Fibroblast of villous mesenchyme (primary cell): ENCODE results near the gene SLC48A1. TPM values are rescaled to one million over a fixed set of nuclear protein-coding genes. Genes with fewer than 3 reads are reported as not detected.

Experiments used
- DNase-seq: peaks from one replicate; pipeline ENCODE4 v3.0.0-alpha.2; 2010; ENCODE audit warnings: low read depth
- H3K4me3 ChIP-seq: 2 replicates; pipeline ENCODE4 v1.5.1; 2011; ENCODE audit warnings: low read depth, mild to moderate bottlenecking, low read length
- total RNA-seq: library from RNA; depleted of rRNA; stranded (reverse); fragments of >200 nt; gene quantifications from 2 replicates; pipeline ENCODE4 v1.2.3, GENCODE V29; 2012
- TF ChIP-seq, protein P1 (sequence below): IDR thresholded peaks from 2 replicates; pipeline ENCODE4 v1.5.1; 2012; ENCODE audit warnings: low read depth, mild to moderate bottlenecking, low read length; ENCODE audit not compliant: insufficient read depth

Gene SLC48A1
- total RNA-seq, 1 donor, result 19.4 TPM

DNA sequence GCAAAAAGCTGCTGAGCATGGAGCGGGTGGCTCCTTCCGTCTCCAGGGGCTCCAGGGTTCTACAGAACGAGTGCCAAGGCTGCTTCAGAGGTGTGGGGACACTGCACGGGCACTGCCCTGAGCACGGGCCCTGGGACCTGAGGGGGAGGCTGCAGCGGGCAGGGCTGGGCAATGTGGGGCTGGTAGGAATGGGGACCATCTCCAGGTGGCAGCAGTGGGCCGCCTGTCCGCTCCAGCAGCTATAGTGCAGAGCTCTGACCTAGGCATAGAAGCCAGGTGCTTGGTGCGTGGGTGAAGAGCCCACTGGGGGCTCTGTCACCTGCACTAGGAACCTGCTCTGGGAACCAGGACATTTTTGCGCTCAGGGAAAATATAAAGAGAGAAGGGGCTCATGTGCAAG, 24.4 kb downstream of the SLC48A1 start:
- TF ChIP-seq, protein P1, sequence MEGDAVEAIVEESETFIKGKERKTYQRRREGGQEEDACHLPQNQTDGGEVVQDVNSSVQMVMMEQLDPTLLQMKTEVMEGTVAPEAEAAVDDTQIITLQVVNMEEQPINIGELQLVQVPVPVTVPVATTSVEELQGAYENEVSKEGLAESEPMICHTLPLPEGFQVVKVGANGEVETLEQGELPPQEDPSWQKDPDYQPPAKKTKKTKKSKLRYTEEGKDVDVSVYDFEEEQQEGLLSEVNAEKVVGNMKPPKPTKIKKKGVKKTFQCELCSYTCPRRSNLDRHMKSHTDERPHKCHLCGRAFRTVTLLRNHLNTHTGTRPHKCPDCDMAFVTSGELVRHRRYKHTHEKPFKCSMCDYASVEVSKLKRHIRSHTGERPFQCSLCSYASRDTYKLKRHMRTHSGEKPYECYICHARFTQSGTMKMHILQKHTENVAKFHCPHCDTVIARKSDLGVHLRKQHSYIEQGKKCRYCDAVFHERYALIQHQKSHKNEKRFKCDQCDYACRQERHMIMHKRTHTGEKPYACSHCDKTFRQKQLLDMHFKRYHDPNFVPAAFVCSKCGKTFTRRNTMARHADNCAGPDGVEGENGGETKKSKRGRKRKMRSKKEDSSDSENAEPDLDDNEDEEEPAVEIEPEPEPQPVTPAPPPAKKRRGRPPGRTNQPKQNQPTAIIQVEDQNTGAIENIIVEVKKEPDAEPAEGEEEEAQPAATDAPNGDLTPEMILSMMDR, result peak; percentile 35
- DNase-seq, result no peak
- H3K4me3 ChIP-seq, result no peak overlapping the region

DNA sequence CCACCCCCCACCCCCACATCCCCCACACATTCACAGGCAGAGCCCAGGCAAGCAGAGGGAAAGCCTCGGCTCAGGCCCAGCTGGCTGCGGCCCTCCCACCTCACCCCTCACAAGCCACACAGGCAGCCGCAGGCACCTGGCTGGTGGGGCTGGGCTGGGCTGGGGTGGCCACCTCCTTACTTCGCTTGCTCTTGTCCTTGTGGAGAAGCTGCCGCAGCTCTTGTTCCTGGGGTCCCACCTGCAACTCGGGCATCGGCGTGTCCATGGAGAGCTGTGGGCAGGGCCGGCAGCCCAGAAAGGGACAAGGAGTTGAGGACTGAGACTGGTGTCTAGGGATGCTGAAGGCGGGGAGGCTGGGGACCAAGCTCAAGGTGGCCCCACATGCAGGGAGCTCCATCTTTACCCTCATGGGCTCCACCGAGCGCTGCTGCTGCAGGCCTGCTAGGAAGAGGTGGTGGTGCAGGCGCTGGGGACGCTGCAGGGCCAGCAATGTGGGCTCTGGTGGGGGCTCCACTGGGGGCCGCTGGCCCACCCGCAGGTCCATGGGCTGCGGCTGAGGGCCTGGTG, 25.4 kb downstream of the SLC48A1 start:
- TF ChIP-seq, protein P1, result no peak
- no peak for DNase-seq

DNA sequence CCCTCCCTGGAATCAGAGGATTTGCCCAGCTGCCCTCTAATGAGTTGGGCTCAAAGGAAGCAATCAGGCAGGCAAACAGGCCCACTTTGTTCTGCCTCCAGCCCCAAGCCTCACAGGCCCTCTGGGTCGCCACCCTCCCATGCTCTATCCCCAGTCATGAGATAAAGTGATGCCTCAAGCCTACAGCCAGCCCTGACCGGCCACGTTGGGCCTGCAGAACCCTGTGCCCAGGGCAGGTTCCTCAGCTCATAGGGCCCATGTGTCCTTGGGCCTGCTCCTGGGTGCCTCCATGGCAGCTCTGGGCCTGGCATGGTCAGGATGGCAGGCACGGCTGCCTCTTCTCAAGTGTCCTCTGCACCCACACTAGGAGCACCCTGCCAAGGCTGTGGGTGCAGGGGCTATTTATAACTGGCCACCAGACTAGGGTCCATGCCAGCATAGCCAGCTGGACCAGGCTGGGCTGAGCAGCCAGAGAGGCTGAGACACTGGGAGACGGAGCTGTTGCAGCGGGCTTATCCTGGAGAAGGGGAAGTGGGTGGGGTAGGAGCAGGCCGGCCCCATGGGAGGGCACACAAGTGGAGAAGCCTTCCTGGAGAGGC, 26.4 kb downstream of the SLC48A1 start:
- no peak overlapping the region for H3K4me3 ChIP-seq
- TF ChIP-seq, protein P1, result no peak
- DNase-seq, result no peak

More for the DNA sequence above, 25.4 kb downstream of the SLC48A1 start:
- no peak overlapping the region for H3K4me3 ChIP-seq

DNA sequence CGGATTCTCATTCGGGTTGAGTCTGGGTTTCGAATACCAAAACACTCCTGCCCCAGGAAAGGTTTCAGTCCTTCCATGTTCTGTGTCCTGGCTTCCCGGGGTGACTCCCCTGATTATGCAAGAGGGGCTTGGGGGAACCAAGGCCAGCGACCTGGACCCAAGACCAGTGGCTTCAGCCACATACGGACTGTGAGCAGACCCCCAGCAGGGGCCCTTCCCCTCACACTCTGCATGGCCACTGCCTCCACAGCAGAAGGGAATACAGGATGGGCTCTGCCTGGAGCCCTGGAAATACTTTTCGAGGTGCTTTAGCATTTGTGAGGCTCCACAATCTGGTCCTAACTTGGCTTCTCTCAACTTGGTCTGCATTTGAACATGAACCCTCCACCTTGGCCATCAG, 27.5 kb downstream of the SLC48A1 start:
- TF ChIP-seq, protein P1, result no peak
- no peak for DNase-seq
- H3K4me3 ChIP-seq, result no peak overlapping the region

DNA sequence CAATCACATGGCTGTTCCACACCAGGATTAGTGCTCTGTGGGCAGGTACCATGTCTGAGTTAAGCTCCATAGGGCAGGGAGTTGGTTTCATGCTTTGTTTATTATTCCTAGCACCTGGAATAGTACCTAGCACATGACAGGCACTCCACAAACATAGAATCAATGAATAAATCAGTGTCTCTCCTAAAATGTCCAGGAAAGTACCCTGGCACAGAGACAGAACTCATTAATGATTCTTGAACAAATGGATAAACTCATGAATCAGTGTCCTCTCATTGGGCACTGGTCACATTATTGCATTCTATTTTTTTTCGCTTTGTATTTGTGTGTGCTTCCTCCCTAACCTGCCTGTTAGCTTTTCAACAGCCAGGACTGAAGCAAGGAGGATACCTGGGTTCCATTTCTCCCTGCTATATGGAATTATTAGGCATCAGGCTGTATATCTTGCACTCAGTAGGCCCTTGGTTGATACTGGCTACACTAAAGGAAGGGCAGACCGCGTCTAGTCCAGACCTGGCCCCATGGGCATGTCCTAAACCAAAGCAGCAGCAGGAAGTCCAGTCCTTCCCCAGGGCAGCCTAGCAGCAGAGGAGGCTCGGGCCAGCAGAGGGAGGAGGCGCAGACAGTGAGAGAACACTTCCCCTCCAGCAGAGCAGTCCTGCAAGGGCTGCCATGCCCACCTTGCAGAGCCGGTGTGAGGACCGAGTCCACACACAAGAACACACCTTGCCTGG, 28.3 kb downstream of the SLC48A1 start:
- H3K4me3 ChIP-seq, result no peak overlapping the region
- TF ChIP-seq, protein P1, result peak; percentile 34
- no peak for DNase-seq

DNA sequence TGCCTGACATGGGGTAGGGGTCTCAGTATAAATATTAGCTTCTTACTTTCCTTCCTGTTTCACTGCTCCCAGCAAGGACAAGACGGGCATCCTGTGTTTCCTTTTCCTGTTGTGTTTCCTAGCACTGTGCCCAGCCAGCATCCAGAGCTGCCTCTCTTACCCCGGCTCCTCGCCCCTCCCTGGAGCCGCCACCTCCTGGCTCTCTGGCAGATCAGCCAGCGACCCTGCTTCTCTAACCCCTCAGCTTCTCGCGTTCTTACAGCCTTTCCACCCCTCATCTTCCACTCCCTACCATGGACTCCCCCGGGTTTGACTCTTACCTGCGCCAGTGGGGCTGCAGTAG, 28.8 kb downstream of the SLC48A1 start:
- no peak overlapping the region for H3K4me3 ChIP-seq
- no peak for DNase-seq
- TF ChIP-seq, protein P1, result no peak
